Esophagus squamous epithelium (tissue), 5 donors: Measurements from ENCODE around the gene PNKD. TPM values are rescaled to one million over a fixed set of nuclear protein-coding genes. Genes with fewer than 3 reads are reported as not detected.

ENCODE experiments used
- DNase-seq: peaks from one replicate; lab custom pipeline; 2025; lab: John Stamatoyannopoulos, UW
- H3K27ac ChIP-seq, 4 donors: fragments of 200-600 bp; sonication (generic); one replicate each; pipeline ENCODE4 v1.5.1; 2016 to 2019; ENCODE audit warnings: mild to moderate bottlenecking in 1 of 4
- H3K27me3 ChIP-seq, 4 donors: fragments of 200-600 bp; sonication (generic); 1 replicate in 3 of 4; 2 replicates in 1 of 4; pipeline versions ENCODE4 v1.5.1 to v1.6.0; 2017 to 2021; ENCODE audit warnings: antibody characterized with exemption in 1 of 4
- H3K36me3 ChIP-seq, 3 donors: fragments of 200-600 bp; sonication (generic); one replicate each; pipeline ENCODE4 v1.5.1; 2016 to 2019
- H3K4me1 ChIP-seq, 3 donors: fragments of 200-600 bp; sonication (generic); one replicate each; pipeline ENCODE4 v1.5.1; 2017 to 2019
- H3K4me3 ChIP-seq, 4 donors: fragments of 200-600 bp; sonication (generic); 1 replicate in 3 of 4; 2 replicates in 1 of 4; pipeline ENCODE4 v1.5.1; 2016 to 2019; ENCODE audit warnings: mild to moderate bottlenecking in 2 of 4, moderate library complexity in 1 of 4
- H3K9me3 ChIP-seq, 3 donors: fragments of 200-600 bp; sonication (generic); one replicate each; pipeline ENCODE4 v1.5.1; 2016 to 2019
- POLR2A ChIP-seq, 4 donors: fragments of 450-650 bp; IDR thresholded peaks; one replicate each; pipeline ENCODE4 v1.6.1; 2017; ENCODE audit warnings: antibody characterized with exemption in 4 of 4, mild to moderate bottlenecking in 4 of 4, moderate library complexity in 3 of 4
- WGBS, 2 donors: methylation state at CpG; one replicate each; pipeline ENCODE4 v1.1.5; 2018; 5-methylcytosine and 5-hydroxymethylcytosine counted together
- intact Hi-C: fragments of 100-400 bp; cut with DNase I; formaldehyde crosslinking; loops from one replicate; pipeline ENCODE4 v1.15.0; 2022
- total RNA-seq, 4 donors: library from RNA; depleted of rRNA; stranded (reverse); fragments of >200 nt; gene quantifications; one replicate each; pipeline ENCODE4 v1.1.0, GENCODE V29; 2016
- TF ChIP-seq, protein P1 (sequence below), 6 experiments: fragments of 450-650 bp in 4 of 6; fragments of 200-600 bp in 2 of 6; sonication (generic) in 2 of 6; IDR thresholded peaks; one replicate each; pipeline ENCODE4 v1.5.1; 2016 to 2019; ENCODE audit warnings: antibody characterized with exemption in 6 of 6, mild to moderate bottlenecking in 4 of 6, moderate library complexity in 4 of 6
- donor health status: DM: yes; HTN: yes; CAD: no.

The PNKD gene
- total RNA-seq, 4 donors from 2014 or later = 19.7 to 34.3 (median 28.0) TPM

DNA sequence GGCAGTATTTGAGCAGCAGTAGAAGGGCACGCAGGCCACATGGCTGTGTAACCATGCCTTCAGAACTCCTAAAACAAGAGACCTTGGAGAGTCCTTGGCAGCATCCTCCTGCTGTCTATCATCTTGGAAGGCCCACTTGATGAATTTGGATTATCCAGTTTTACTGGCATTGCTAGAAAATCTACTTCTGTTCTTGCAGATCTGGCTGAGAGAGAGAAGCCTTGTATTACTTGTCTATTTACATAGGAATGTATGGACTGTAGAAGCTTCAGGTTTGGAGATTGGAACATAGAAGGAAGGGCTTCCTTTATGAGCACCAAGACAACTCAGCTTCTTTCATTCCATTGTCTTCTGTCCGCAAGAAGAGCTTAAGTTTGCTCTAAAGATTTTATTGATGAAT, 25.7 kb upstream of the PNKD start:
- Histone ChIP-seq H3K27ac (no peak overlapping the region), H3K27me3 (no peaks in the 10 kb centered on the region), H3K36me3 (peaks cover 50 to 100% (median 67%) of the 10 kb centered on the region in 3 donors), H3K4me1 (peaks cover 0 to 11% (median 0%) of the 10 kb centered on the region in 3 donors), H3K9me3 (no peaks in the 10 kb centered on the region), H3K4me3 (no peak overlapping the region)
- 74 to 86% methylated on average over 2 of the region's 2 CpGs for WGBS, 2 donors
- no peak for TF ChIP-seq POLR2A (IDR thresholded peaks at IDR 0.05)
- TF ChIP-seq, protein P1, sequence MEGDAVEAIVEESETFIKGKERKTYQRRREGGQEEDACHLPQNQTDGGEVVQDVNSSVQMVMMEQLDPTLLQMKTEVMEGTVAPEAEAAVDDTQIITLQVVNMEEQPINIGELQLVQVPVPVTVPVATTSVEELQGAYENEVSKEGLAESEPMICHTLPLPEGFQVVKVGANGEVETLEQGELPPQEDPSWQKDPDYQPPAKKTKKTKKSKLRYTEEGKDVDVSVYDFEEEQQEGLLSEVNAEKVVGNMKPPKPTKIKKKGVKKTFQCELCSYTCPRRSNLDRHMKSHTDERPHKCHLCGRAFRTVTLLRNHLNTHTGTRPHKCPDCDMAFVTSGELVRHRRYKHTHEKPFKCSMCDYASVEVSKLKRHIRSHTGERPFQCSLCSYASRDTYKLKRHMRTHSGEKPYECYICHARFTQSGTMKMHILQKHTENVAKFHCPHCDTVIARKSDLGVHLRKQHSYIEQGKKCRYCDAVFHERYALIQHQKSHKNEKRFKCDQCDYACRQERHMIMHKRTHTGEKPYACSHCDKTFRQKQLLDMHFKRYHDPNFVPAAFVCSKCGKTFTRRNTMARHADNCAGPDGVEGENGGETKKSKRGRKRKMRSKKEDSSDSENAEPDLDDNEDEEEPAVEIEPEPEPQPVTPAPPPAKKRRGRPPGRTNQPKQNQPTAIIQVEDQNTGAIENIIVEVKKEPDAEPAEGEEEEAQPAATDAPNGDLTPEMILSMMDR (IDR thresholded peaks at IDR 0.05) = no peak
- DNase-seq = no peak
- intact Hi-C loops = no loop called here

DNA sequence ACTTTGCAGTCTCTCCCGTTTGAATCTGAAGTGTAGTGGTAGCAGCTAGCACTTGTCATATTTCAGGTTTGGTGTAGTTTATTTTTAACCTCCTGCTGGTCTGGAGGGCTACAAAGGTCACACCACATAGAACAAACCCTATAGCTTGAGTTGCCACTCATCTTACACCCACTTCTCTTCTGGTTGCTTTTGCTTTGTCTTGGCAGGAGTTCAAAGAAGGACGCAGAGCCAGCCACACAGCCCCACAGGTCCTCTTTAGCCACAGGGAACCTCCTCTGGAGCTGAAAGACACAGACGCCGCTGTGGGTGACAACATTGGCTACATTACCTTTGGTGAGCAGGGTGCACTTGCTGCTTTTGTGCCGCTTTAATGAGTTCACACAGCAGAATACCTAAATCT, 25.1 kb upstream of the PNKD start:
- no peak for DNase-seq
- H3K4me3 ChIP-seq = no peak overlapping the region
- TF ChIP-seq POLR2A (IDR thresholded peaks at IDR 0.05) = no peak
- TF ChIP-seq, protein P1 (IDR thresholded peaks at IDR 0.05) = no peak
- H3K36me3 ChIP-seq = peaks cover 54 to 100% (median 67%) of the 10 kb centered on the region in 3 donors
- intact Hi-C loops = no loop called here
- H3K27me3 ChIP-seq = no peaks in the 10 kb centered on the region
- no peaks in the 10 kb centered on the region for H3K9me3 ChIP-seq
- peaks cover 0 to 11% (median 0%) of the 10 kb centered on the region in 3 donors for H3K4me1 ChIP-seq
- 80 to 84% methylated on average over 2 to 5 of the region's 5 CpGs for WGBS, 2 donors
- no peak overlapping the region for H3K27ac ChIP-seq

DNA sequence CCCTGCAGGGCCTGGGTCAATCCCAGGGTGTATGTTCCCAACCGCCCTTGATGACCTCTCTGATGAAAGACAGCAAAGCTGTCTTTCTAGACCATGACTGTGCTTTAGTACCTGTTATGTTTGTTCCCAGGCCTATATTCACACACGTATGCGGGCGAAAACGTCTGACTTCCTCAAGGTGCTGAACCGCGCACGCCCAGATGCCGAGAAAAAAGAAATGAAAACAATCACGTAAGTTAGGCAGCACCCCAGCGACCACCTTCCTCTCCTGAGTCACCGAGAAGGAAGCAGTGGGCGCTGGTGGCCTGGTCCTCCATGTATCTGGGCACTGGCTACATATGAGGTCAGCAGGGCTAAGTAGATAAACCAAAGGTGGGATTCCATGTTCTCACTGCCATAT, 20.6 kb upstream of the PNKD start:
- intact Hi-C loops = no loop called here
- peaks cover 0 to 1% (median 0%) of the 10 kb centered on the region in 3 donors for H3K4me1 ChIP-seq
- DNase-seq = no peak
- no peaks in the 10 kb centered on the region for H3K9me3 ChIP-seq
- H3K36me3 ChIP-seq = peaks cover 76 to 100% (median 98%) of the 10 kb centered on the region in 3 donors
- WGBS, 2 donors = 96 to 97% methylated on average over 9 to 13 of the region's 13 CpGs
- TF ChIP-seq, protein P1 (IDR thresholded peaks at IDR 0.05) = no peak
- no peak for TF ChIP-seq POLR2A (IDR thresholded peaks at IDR 0.05)
- no peak overlapping the region for H3K27ac ChIP-seq
- H3K4me3 ChIP-seq = no peak overlapping the region
- no peaks in the 10 kb centered on the region for H3K27me3 ChIP-seq

DNA sequence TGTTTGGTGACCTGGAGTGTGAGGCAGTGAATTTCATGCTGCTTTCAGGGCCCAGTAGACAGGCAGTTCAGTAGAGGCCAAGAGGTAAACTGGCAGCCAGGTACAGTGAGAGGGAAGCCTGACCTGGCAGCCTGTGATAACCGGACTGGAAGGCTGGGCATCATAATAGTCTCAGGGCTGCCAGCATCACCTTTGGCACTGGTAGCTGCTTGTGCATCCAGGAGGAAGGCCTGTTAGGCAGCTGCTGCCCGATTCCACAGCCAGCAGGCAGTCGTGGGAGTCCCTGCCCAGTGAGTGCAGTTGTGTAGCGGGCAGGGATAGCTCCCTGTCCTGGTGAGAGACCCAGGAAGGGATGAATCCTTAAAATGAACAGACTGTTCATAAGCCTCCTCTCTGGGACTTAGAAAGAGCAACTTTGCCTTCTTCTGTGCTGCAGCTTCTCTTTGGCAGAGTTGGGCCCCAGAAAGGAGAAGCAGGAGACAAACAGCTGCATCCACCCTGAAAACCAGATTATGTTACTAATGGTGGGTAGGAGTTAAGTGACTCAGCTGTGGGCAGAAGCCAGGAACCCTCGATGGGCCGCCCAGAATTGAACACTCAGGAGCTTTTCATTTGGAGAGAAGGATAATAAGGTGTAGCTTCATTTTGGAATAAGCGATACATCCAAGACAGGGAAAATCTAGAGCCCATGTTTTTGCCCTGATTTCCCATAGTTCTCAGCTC, 17.6 kb upstream of the PNKD start:
- Histone ChIP-seq H3K9me3 (no peaks in the 10 kb centered on the region), H3K27me3 (no peaks in the 10 kb centered on the region), H3K36me3 (peaks cover 57 to 96% (median 76%) of the 10 kb centered on the region in 3 donors), H3K4me1 (peaks cover 0 to 10% (median 7%) of the 10 kb centered on the region in 3 donors), H3K27ac (no peak overlapping the region), H3K4me3 (no peak overlapping the region)
- TF ChIP-seq, protein P1 (IDR thresholded peaks at IDR 0.05) = no peak
- TF ChIP-seq POLR2A (IDR thresholded peaks at IDR 0.05) = no peak
- 71 to 90% methylated on average over 3 of the region's 7 CpGs for WGBS, 2 donors
- DNase-seq = no peak
- intact Hi-C loops = no loop called here

DNA sequence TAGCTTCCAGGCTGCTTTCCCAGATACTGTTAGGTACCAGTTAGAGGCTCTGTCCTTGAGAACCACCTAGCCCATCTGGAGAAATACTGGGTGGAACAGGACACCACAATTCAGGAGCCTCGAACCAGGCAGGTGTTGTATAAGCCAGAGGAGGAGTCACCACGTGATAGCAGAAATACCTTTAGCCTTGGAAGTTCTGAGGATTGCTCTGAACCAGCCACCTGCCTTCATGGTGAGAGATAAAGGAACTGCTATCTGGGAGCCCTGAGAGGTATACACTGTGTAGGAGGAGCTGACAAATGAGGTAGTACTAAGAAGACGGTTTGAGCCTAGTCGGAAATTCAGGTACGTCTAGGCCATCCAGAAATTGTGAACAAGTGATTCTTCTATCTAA, 17.1 kb upstream of the PNKD start:
- Histone ChIP-seq H3K9me3 (no peaks in the 10 kb centered on the region), H3K36me3 (peaks cover 51 to 90% (median 70%) of the 10 kb centered on the region in 3 donors), H3K4me3 (no peak overlapping the region), H3K27ac (no peak overlapping the region), H3K4me1 (peaks cover under 1 to 16% (median 7%) of the 10 kb centered on the region in 3 donors), H3K27me3 (no peaks in the 10 kb centered on the region)
- 67 to 75% methylated on average over 5 of the region's 5 CpGs for WGBS, 2 donors
- no peak for TF ChIP-seq POLR2A (IDR thresholded peaks at IDR 0.05)
- TF ChIP-seq, protein P1 (IDR thresholded peaks at IDR 0.05) = no peak
- DNase-seq = no peak
- intact Hi-C loops = no loop called here
